GM18502 (cell line): Measurements from ENCODE around the gene CYP19A1.
A peak's percentile ranks its signal among the peaks of the same experiment; 100 is the strongest.

Source experiments
- ATAC-seq: cut with Tn5 transposase; IDR thresholded peaks from one replicate; pipeline ENCODE4 v1.9.1; 2021; ENCODE audit warnings: mild to moderate bottlenecking; ENCODE audit not compliant: unreplicated experiment, poor library complexity

CYP19A1 gene

DNA sequence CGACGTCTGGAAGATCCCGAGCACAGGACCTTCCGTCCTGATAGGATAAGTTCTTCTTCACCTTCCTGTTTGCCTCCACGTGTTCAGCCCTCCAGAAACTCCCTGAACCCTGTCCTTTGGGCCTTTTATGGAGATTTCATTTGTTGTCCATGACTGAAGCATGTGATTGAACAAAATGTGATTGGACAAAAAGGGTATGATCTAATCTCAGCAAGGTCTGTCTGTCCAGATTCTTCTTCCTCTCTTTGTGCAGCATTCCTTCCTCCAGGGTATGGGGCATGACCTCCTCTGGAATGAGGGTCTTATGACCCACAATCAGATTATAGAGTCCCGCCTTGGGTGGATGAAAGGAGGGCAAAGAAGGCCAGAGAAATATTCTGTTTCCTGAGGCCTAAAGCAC, at the start of gene CYP19A1:
Gene CYP19A1, minus strand, starts transcription at position 101 of the 400 bp plus-strand sequence. CDS start 95,684 bp downstream, outside the sequence.
- no peak for ATAC-seq

DNA sequence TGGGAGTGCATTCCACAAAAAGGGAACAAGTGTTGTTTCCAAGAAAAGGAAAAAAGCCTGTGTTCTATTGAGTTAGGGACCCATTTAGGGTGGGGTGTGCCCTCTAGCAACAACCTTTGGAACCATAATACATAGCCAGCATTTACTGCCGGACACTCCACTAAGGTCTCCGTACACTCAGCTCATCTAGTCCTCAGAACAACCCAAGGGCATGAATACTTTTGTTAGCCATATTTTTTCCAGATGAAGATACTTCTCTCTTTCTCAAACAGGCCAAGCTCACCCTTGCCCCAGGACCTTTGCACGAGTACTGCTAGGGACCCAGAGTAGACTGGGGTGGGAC, 49.3 kb upstream of the CYP19A1 start:
- no peak for ATAC-seq

DNA sequence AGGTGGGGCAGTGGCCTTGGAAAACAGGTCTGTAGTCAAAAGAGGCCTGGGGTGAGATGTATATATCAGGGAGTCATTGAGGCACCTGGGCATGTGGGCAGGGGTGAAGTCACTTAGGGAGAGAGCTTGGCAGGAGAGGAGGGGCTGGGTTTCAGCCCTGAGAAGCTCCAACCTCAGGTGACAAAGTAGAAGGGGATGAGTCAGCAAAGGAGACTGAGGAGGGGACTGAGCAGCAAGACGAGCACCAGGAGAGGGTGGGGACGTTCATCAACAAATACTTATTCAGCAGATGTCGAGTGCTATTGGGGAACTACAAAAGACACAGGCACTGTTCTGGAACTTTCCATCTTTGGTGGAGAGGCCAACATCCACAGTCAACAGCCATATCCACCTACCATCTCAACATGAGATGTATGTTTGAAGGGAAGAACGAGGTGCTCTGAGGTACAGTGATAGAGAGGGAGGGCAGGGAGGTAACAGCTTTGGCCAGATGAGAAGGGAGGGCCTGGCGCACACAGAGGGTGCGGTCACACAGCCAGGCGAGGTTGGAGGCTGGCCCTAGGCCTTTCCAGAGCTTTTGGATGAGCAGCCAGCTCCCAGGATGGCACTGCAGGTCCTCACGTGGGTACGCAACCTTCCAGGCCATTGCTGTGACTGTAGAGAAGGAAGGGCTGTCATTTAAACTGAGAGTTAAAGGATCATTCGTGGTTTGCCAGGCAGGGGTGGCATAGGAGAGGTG, 48.7 kb upstream of the CYP19A1 start:
- no peak for ATAC-seq

DNA sequence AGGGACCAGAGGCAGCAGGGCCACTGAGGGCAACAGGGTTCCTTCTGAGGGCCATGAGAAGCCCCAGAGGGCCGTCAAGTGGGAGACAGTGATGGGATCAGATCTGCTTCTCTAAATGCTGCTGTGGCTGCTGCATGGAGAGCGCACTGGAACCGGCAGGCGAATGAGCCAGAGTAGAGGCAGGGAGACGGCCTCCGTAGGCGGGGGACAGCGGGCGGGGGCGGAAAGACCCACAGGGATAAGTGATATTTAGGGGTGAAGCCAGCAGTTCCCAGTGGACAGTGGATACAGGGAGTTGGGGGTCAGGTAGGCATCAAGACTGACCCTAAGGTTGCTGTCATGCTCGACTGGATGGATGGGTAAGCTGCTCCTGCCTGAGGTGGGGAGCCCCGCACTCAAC, 48.1 kb upstream of the CYP19A1 start:
- no peak for ATAC-seq

DNA sequence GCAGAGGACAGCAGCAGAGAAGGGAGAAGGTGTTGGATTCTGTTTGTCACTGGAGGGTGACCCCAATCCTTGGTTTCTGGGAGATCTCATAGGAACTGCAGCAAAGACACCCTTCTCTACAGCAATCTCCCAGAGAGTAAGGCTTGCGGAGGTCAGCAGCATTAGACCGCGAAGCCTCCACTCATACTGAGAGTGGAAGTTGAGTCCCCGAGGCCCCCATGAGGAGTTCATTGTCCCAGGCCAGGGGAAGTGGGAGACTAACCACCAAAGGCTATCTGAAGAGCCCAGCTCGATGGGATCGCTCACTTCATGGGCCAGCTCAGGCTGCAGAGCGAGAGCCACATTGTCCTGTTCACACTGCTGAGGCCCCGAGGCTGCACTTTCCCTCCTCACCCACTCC, 47.6 kb upstream of the CYP19A1 start:
- ATAC-seq, result no peak

DNA sequence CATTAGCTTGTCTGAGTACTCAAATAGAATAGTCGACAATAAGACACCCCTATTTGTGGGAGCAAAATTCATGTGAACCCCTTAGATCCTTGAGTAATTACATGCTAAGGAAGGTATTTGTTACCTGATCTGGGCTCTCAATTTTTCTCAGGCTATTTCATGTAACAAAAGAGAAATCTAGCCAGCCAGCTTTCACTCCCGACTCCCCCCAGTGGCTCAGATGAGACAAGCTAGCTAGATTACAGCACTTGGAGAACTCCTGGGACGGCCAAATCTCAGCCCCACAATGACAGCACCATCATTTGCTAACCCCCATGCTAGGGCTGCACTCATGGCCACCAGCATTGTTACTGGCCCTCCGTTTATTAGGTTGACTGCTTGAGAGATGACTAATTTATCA, 44.4 kb upstream of the CYP19A1 start:
- no peak for ATAC-seq

DNA sequence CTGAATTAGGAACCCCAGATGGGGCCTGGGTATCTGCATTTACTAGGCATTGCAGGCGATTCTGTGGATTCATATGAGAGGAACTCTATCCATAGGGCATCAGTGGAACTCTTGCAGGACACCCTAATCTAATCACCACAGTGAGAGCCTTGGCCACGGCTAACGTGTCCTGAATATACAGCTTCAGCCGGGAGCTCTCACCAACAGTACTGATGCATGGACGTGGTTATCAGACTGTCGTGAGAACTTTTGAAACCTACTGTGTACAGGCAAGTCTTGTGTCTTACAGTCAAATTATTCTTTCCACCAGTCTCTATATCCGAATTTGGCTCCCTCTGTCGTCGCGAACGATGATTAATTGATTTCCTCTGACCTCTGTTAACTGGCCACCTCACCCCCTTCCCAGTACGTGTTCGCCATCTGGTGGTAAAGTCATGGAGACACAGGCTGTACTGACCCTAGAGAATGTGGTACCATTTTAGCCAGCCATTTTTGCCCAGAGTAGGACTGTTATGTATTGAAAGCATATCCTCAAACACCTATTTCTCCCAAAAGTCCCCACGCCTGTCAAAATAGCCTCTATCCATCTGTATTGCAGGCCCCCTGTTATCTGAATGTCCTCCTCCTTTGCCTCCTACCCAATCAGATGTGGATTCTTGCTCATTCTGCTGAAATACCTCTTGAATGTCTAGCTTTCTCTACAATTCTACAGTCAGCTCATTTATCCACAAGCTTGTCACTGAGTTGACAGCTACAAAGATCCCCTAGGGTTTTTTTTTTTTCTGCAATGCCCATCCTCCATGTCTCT, 42.8 kb upstream of the CYP19A1 start:
- peak; percentile 61 for ATAC-seq

DNA sequence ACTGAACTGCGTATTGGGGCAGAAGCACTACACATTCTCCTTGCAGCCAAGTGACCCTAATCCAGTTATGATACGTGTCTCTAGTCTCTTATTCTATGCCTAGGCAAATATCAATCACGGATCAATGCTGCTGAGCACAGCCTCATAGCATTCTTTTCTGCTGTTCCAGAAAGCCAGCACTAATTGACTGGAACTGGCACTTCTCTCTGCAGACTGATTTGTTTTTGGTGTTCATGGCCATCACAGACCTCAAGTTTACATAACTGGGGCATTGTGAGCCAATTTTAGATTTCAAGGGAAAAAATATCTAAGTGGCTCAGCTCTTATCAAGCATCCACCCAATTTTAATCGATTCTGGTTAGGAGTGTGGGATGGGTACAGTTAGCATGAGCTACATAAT, 41.0 kb upstream of the CYP19A1 start:
- ATAC-seq, result no peak

DNA sequence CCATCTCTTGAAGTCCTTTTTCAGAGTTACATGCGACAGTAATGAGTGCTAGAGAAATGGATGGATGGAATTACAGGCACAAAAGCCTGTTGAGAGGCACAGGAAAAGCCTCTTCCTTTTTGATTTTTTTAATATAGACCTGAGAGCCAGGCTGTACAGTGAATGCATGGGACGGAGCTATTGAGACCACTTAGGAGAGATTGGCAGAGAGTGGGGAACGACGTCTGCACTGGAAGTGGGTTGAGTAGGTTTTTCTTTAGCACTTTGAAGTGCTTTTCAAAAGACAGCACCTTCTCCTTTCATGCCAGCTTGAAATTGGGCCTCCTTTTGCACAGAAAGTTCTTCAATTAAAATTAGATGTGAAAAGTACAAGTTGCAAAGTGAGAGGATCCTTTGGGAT, 40.0 kb upstream of the CYP19A1 start:
- ATAC-seq, result no peak

DNA sequence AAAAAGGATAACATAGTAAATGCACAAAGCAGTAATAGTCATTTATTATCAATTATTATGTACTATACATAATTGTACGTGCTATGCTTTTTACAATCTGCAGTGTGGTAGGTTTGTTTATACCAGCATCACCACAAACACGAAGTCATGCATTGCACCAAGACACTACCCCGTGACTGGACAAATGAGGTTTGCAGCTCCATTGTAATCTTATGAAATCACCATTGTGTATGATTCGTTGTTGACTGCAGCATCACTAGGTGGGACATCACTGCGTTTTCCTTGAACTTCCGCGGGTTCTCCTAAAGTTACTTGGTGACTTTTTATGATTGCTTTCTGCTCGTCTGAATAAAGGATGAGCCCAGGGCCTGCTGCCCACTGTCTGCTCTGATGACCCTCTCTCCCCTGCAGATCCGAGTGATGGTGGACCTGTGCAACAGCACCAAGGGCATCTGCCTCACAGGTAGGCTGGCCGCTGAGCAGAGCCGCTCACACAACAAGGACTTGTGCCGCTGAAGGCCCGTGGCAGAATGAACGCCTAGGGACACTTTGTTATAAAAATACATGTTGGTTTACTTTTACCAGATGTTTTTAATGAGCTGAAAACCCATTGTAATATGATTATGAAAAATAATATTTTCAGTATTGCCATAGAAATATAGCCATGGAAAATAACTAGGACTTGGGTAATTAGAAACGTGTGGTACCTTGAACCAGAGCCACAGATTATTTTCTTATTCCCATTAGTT, 38.8 kb upstream of the CYP19A1 start:
- no peak for ATAC-seq

DNA sequence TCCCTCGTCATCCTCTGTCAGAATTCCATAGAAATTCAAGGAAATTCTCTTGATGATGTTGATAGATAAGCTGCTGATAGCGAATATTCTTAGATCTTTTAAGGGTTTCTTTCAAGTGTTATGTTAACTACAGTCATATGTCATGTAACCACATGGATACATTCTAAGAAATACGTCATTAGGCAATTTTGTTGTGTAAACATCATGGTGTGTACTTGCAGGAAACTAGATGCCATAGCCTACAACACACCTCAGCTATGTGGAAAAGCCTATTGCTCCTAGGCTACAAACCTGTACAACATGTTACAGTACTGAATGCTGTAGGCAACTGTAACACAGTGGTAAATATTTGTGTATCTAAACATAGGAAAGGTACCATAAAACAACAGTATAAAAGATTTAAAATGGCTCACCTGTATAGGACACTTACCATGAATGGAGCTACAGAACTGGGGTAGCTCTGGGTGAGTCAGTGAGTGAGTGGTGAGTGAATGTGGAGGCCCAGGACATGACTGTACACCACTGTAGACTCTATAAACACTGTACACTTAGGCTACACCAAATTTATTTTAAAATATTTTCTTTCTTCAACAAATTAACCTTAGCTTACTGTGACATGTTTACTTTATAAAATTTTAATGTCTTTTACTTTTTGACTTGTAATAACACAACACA, 37.7 kb upstream of the CYP19A1 start:
- ATAC-seq, result no peak

DNA sequence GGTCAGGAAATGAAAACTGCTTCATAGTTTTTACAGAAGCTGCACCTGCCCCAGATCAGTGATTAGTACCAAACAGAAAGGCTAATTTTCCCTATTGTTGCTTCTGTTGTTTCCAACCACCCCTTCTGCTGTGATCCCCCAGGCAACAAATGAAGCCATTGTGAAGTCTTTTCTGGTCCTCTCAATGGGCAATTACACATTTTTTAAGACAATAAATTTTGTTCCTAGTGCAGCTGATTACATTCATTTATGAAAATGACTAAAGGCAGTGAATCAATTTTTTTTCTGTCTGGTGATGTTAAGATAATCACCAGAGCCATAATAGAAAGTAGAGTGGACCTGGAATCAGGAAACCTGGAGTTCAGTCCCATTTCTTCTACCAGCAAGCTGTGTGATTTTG, 35.7 kb upstream of the CYP19A1 start:
- no peak for ATAC-seq

DNA sequence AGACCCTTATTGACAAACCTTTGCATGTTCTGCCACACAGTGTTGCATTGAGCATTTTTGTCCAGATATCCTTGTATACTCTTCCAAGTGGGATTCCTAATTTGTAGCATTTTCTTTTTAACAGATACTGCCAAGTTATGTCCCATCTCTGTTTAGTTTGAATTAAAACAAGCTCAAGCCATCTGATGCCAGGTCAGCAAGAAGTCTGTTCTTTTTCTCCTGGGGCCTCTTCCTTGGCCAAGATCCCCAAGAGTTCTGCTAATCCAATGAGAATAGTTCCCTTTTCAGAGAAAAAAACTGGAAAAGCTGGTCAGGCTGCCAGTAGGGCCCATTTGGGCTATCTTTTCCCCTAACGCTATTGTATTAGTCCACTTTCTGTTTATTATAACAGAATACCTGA, 32.9 kb upstream of the CYP19A1 start:
- no peak for ATAC-seq

DNA sequence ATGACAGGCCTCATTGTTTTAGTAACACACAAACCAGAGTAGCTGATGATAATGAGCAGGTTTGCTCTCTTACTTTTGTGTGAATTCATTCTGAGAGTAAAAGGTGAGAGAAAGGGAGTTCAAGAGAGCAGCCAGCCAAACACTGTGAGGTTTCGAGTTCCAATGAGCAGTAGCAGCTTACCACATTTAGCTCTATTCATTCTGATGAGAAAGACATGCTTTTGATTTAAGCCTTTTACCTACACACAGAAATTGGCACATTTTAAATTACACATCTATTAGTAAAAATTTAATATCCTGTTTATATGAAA, 31.0 kb upstream of the CYP19A1 start:
- no peak for ATAC-seq

DNA sequence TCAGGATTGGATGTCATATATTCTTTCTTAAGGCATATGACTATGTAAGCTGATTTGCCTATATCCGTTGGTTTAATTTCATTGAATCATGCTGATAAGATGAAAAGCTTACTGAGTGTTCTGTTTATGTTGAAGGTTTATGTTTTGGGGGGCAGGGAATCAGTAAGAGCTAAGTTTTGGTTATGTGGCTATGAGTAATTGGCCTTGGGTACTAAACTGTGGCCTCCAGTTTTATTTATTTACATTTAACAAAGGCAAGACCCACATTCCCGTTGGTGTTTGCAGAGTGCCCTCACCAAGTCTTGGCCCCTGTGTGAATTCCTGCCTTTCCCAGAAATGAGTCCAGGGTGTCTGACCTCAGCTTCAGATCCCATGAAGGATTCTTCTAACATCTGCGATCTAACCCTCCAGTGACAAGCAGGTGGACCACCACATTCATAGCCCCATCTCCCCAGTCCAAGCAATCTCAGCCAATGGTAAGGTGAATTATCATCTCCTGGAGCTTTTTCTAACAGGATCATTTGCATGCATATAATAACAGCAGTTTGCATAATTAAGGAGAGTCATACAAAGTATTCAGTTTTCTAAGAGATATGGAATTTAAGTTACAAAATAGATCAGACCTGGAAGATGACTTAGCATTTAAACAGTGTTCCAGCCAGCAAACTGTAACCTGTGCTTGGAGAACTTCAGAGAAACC, 30.5 kb upstream of the CYP19A1 start:
- no peak for ATAC-seq

DNA sequence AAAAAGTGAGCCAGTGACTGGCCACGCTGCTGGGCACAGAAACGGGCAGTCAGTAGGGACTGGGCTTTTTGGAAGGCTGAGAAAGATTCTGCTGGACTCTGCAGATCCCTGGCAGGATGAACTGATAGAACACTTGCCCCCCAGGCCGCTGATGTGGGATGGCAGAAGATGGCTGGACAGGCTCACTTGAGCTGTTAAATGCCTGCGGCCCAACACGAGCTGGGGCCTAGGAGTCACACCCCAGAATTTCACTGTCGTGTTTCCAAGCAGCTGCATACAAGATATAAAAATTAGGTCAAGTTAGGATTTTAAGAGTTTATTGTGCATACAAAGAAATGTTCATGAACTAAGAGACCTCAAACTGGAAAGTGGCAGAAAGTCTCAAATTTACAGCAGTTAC, 29.9 kb upstream of the CYP19A1 start:
- ATAC-seq, result no peak

DNA sequence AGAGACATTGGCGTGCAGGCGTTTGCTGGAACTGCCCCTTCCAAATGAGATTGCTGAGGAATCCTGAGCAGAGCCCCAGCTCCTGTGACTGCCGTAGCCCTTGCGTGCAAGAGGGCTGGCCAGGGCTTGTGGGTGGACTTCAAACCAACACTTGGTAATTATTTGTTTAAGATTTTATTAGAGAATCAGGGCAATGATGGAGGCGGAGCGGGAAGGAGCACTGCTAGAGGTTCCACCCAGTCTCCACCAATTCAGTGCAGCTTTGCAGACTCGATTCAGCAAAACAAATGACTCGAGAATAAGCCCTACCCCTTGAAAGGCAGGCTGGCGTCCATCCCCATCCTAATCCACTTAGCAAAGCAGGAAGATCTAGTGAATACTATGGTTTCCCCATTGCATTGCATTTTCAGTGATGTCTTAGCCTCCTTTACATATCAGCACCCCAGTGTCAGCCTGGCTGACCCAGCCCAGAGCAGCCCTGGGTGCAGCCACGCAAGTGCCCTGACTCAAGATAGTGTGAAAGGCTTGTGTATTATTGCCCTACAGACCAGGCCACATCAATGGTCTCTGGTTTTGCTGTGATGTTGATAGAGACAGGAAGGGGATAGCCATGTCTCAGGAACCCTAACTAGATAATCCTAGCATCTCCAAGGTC, 29.1 kb upstream of the CYP19A1 start:
- no peak for ATAC-seq

DNA sequence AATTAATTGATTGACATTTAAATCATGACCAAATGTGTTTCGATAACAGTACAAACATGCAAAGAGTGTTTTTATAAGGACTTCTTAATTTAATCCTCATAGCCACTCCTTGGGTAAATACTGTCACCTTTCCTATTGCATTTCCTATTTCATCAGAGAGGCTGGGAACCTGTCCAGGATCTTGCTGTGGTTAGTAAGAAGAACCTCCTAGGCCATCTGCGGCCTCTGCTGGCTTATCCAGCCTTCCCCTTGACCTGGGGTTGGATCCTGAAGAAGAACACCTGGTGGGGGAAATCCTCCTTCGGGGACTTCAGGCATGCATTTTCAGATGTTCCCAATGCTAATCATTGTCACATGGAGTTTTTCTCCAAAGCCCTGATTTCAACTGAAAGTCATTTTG, 28.5 kb upstream of the CYP19A1 start:
- no peak for ATAC-seq

DNA sequence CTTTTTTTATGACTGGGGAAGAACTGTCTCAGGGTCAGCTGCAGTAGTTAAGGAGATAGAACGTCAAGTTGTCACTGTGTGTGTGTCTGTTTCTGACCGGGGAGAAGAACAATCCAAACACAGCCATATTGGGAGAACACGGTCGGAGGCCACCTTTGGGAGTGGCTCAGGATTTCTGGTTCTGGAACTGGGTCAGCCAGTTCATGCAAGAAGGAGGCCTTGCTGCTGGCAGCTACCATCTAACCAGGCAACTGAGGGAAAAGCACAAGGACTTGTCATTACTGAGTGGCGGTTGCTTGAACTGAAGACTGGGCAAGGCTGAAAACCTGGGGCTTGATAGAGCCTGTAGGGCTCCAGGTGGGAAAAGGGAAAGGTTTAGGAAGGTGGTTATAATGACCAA, 27.7 kb upstream of the CYP19A1 start:
- no peak for ATAC-seq

DNA sequence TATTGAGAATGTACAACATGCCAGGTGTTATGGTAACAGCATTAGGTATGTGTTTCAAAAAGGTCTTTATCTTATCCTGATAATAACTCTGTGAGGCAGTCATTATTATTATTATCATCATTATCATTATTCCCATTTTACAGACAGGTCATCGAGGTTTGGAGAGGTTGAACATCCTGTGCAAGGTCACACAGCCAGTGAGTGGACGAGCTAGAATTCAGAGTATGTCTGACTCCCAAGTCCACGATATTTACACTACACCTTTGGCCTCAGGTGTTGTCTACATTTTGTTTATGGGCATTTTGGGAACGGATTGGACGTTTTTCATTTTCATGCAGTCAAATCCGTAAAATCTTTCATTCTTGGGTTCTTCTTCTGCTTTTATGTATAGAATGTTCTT, 27.0 kb upstream of the CYP19A1 start:
- ATAC-seq, result no peak
